Muscle of leg (tissue), 11 donors: ENCODE data around the gene MTSS2. TPM values are rescaled to one million over a fixed set of nuclear protein-coding genes. Genes with fewer than 3 reads are reported as not detected.
A peak's percentile ranks its signal among the peaks of the same experiment; 100 is the strongest.

Experiments
- DNase-seq: peaks from one replicate; pipeline ENCODE4 v3.0.0; 2013
- H3K27ac ChIP-seq: one replicate; pipeline ENCODE4 v1.5.1; 2013; ENCODE audit warnings: mild to moderate bottlenecking, low read length, control low read depth
- H3K27me3 ChIP-seq: one replicate; pipeline ENCODE4 v1.6.1; 2013; ENCODE audit warnings: low read length; ENCODE audit not compliant: control insufficient read depth, insufficient read depth
- H3K36me3 ChIP-seq: one replicate; pipeline ENCODE4 v1.6.1; 2013; ENCODE audit warnings: low read length; ENCODE audit not compliant: control insufficient read depth, insufficient read depth
- H3K4me1 ChIP-seq: one replicate; pipeline ENCODE4 v1.6.1; 2013; ENCODE audit warnings: low read length; ENCODE audit not compliant: control insufficient read depth, insufficient read depth
- H3K4me3 ChIP-seq: one replicate; pipeline ENCODE4 v1.5.1; 2013; ENCODE audit warnings: low read length, control low read depth
- H3K9me3 ChIP-seq: replicated peaks from 2 replicates; pipeline ENCODE4 v1.6.1; 2013; ENCODE audit warnings: low read depth, low read length; ENCODE audit not compliant: control insufficient read depth
- WGBS: methylation state at CpG from one replicate; pipeline ENCODE4 v1.1.5; 2013; ENCODE audit warnings: missing lambda C conversion rate; ENCODE audit not compliant: insufficient coverage; 5-methylcytosine and 5-hydroxymethylcytosine counted together
- polyA plus RNA-seq, 8 donors: library from polyadenylated mRNA; unstranded; fragments of 120-200 nt; gene quantifications; one replicate each; pipeline versions ENCODE4 v1.2.1 to v1.2.3, GENCODE V29; 2013; ENCODE audit warnings: inconsistent platforms in 1 of 8, low replicate concordance in 1 of 8; ENCODE audit not compliant: insufficient read length in 8 of 8, insufficient read depth in 1 of 8
- total RNA-seq: library from RNA; stranded (reverse); fragments of 120-200 nt; gene quantifications from one replicate; pipeline ENCODE4 v1.2.4, GENCODE V29; 2013

MTSS2 gene
- total and polyA plus RNA-seq, 9 donors: 28.9 to 150 (median 125) TPM

DNA sequence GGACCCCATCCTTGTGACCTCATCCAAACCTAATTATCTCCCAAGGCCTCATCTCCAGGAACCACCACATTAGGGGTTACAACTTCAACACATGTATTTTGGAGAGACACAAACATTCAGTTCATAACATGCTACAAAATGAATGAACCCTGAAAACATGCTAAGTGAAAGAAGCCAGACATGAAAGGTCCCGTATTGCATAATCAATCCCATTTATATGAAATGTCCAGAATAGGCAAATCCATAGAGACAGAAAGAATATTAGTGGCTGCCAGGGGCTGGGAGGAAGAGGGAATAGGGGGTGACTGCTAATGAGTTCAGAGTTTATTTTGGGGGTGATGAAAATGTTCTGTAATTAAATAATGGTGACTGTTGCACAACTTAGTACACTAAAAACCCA, 43.2 kb downstream of the MTSS2 start:
- Histone ChIP-seq H3K27ac (no peak overlapping the region), H3K27me3 (no peaks in the 10 kb centered on the region), H3K9me3 (no peaks in the 10 kb centered on the region), H3K36me3 (peaks cover 4% of the 10 kb centered on the region), H3K4me3 (no peak overlapping the region), H3K4me1 (peaks cover 16% of the 10 kb centered on the region)
- no CpG with 5 or more reads among the region's 1 CpG for WGBS
- no peak for DNase-seq

DNA sequence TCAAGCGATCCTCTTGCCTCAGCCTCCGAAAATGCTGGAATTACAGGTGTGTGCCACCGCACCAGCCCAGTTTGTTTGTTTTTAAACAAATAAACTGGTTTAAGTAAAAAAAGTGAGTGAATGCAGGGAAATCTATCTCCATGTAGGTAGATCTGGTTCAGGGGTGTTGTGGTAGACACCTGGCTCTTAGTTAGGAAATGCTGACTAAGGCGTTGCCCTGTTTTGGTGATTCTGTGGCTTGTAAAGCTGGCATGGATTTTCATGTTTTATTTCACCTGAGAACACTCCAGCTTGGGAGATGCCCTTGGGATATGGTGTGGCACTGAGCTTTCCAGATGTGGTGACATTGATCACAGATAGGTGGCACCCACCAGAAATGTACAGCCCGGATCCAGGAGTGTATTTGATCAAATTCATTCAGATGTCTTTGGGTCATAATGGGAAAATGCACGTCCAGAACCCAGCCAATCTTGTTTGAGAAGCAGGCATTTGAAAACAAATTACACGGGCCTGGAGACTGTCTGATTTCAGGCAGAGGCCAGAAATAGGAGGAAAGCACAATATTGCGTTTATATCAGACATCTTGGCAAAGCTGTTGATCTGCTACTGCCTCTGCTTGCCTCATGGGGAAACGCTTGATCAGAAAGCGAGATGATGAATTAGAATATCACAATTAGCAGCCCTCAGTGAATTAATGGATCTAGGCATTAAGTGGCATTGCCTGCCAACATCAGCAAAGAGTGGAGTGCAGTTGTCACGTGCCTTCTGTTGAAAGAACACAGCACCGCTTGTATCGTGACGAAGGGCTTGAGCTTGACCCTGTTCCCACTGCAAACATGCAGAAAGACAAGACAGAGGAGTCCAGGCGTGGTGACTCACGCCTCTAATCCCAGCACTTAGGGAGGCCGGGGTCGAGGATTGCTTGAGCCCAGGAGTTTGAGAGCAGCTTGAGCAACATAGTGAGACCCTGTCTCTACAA, 46.8 kb downstream of the MTSS2 start:
- WGBS: 62% methylated on average over 15 of the region's 18 CpGs
- Histone ChIP-seq H3K4me3 (no peak overlapping the region), H3K27ac (no peak overlapping the region)

More for the DNA sequence above, 46.8 kb downstream of the MTSS2 start:
- H3K4me1 ChIP-seq: no peaks in the 10 kb centered on the region
- peak; percentile 18 for DNase-seq
- H3K36me3 ChIP-seq: no peaks in the 10 kb centered on the region
- H3K27me3 ChIP-seq: no peaks in the 10 kb centered on the region
- H3K9me3 ChIP-seq: no peaks in the 10 kb centered on the region

Other genes with a start within 250 kb of the MTSS2 start
- gene ST3GAL2, start 247.0 kb downstream of the MTSS2 start, total RNA-seq: 26.0 TPM
- gene ST3GAL2, start 247.0 kb downstream of the MTSS2 start, polyA plus RNA-seq: 10 to 100 TPM; 19.3 to 36.5 (median 30.0) TPM
- gene FCSK, start 231.5 kb downstream of the MTSS2 start, total RNA-seq: 7.3 TPM
- 10 to 100 TPM in 1 of 8 donors, 1 to 10 TPM in 7; 5.2 to 10.2 (median 8.0) TPM for gene FCSK, start 231.5 kb downstream of the MTSS2 start, polyA plus RNA-seq
- gene COG4, start 162.5 kb downstream of the MTSS2 start, total RNA-seq: 48.2 TPM
- gene COG4, start 162.5 kb downstream of the MTSS2 start, polyA plus RNA-seq: 10 to 100 TPM; 30.6 to 42.2 (median 39.0) TPM
- gene SF3B3, start 162.2 kb downstream of the MTSS2 start, total RNA-seq: 131 TPM
- gene SF3B3, start 162.2 kb downstream of the MTSS2 start, polyA plus RNA-seq: 100 to 1,000 TPM; 174 to 247 (median 205) TPM
- gene IL34, start 39.5 kb downstream of the MTSS2 start, total RNA-seq: 10.2 TPM
- 10 to 100 TPM in 1 of 8 donors, 1 to 10 TPM in 7; 6.2 to 10.9 (median 7.9) TPM for gene IL34, start 39.5 kb downstream of the MTSS2 start, polyA plus RNA-seq
- gene VAC14, start 115.1 kb upstream of the MTSS2 start, total RNA-seq: 19.5 TPM
- gene VAC14, start 115.1 kb upstream of the MTSS2 start, polyA plus RNA-seq: 10 to 100 TPM; 22.4 to 28.9 (median 25.4) TPM